Measurements from ENCODE around the gene TAS2R9. TPM values are rescaled to one million over a fixed set of nuclear protein-coding genes. Genes with fewer than 3 reads are reported as not detected.

The TAS2R9 gene
- total and polyA plus RNA-seq, 2 of the 8 experiments (the other 6 are each of a cell fraction or from before 2014, with no cell fraction given), result not detected

- TF ChIP-seq CHD7 (IDR thresholded peaks at IDR 0.05; ENCODE audit: insufficient replicate concordance, low read length), result no peak
- TF ChIP-seq CHD1 (IDR thresholded peaks at IDR 0.05; ENCODE audit: low read depth, low read length), result no peak
- no peak for TF ChIP-seq SP4 (IDR thresholded peaks at IDR 0.05; ENCODE audit: low read length)
- no peak for TF ChIP-seq CREB1 (IDR thresholded peaks at IDR 0.05)
- TF ChIP-seq YY1 (IDR thresholded peaks at IDR 0.05; ENCODE audit: low read depth, low read length), result no peak
- no peak for TF ChIP-seq TAF1 (IDR thresholded peaks at IDR 0.05; ENCODE audit: low read depth, low read length)
- no peak for TF ChIP-seq GABPA (IDR thresholded peaks at IDR 0.05; ENCODE audit: borderline replicate concordance, insufficient read depth, low read length)
- no peak for TF ChIP-seq JUN (IDR thresholded peaks at IDR 0.05; ENCODE audit: low read depth, low read length)
- TF ChIP-seq KDM4A (IDR thresholded peaks at IDR 0.05; ENCODE audit: low read depth, low read length, severe bottlenecking), result no peak
These were observed 32.9 kb upstream of the TAS2R9 start (continued) for GRCh38 chr12:10842862-10843261.
